Neural cell (in vitro differentiated cells): ENCODE data around the gene SLC18B1.

Experiments
- CTCF ChIP-seq: fragments of 450-650 bp; IDR thresholded peaks from 2 replicates; pipeline ENCODE4 v1.5.1; 2014; ENCODE audit warnings: antibody characterized with exemption, mild to moderate bottlenecking, moderate library complexity; ENCODE audit not compliant: poor library complexity, severe bottlenecking
- EP300 ChIP-seq: fragments of 450-650 bp; conservative IDR thresholded peaks from 2 replicates; pipeline ENCODE4 v1.6.1; 2014; ENCODE audit warnings: antibody characterized with exemption, mild to moderate bottlenecking, moderate library complexity; ENCODE audit not compliant: poor library complexity, severe bottlenecking
- EZH2 ChIP-seq: fragments of 200-600, 300-800 bp; shearing (Covaris generic), sonication (generic); IDR thresholded peaks from 2 replicates; pipeline ENCODE4 v1.6.1; 2014; ENCODE audit warnings: antibody characterized with exemption, low read length, borderline replicate concordance, mild to moderate bottlenecking; ENCODE audit not compliant: insufficient read depth, poor library complexity, severe bottlenecking
- POLR2AphosphoS5 ChIP-seq: IDR thresholded peaks from 2 replicates; pipeline ENCODE4 v1.6.1; 2012
- RAD21 ChIP-seq: fragments of 450-650 bp; conservative IDR thresholded peaks from 2 replicates; pipeline ENCODE4 v1.6.1; 2014; ENCODE audit warnings: antibody characterized with exemption, mild to moderate bottlenecking, moderate library complexity
- REST ChIP-seq: IDR thresholded peaks from 2 replicates; pipeline ENCODE4 v1.6.1; 2012; ENCODE audit warnings: borderline replicate concordance
- SMC3 ChIP-seq: fragments of 450-650 bp; conservative IDR thresholded peaks from 2 replicates; pipeline ENCODE4 v1.6.1; 2014; ENCODE audit warnings: antibody characterized with exemption, mild to moderate bottlenecking, moderate library complexity; ENCODE audit not compliant: poor library complexity
- TAF1 ChIP-seq: IDR thresholded peaks from 2 replicates; pipeline ENCODE4 v1.6.1; 2012; ENCODE audit warnings: low read depth

- TF ChIP-seq POLR2AphosphoS5 (no peak), CTCF (no peak), EZH2 (no peak), RAD21 (no peak), REST (no peak), TAF1 (no peak), EP300 (no peak), SMC3 (no peak)
Measured at GRCh38 chr6:132832891-132833290, 34.5 kb upstream of the SLC18B1 start.
